Measurements from ENCODE around the gene BEAN1. TPM values are rescaled to one million over a fixed set of nuclear protein-coding genes. Genes with fewer than 3 reads are reported as not detected.

The BEAN1 gene
- total and polyA plus RNA-seq, 9 of the 15 experiments (the other 6 are each of a cell fraction or from before 2014, with no cell fraction given): not detected

DNA sequence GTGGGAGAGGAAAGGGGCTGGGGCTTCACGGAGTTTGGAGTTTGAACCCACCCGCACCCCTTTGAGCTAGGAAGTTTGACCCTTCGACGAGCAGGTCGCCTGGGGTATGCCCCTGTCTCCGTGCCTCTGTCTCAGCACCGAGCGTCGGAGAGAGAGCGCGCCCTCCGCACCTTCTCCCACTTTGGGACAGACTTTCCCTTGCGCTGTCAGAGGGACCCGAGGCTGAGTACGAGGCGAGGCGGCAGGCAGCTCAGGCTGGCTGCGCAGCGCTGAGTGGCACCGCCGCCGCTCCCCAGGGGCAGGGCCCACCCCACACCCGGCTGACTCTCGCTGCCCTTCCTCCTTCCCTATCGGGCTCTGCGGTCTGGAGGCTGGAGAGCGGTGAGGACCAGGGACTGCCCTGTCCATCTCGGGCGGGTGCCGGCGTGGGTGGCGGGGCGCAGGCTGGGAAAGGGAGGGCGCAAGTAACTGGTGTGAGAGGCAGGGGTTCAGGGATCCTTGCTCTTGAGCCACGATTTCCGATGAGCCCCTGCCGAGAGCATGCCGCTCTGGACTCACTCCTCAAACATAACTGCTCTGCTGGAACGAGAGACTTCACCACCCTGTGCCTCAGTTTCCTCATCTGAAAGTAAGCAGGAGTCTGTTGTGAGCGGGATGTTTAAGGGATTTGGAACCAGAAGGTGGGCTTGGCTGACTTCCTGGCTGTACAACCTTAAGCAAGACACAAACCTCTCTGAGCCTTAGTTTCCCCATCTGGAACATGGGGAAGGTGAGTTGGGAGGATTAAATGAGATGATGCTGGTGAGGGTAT lies 981 bp downstream of the BEAN1 start:
- H3K36me3 ChIP-seq (ENCODE audit: control insufficient read depth, insufficient read depth, low read length): no peaks in the 10 kb centered on the region
- H3K9ac ChIP-seq (ENCODE audit: insufficient read depth in 1 of 2, low read depth in 2 of 2, low read length in 2 of 2): no peak overlapping the region
- ChIA-PET POLR2A (interaction anchor here (0.6 to 1.3 kb wide), 2 partner anchors 59 to 92 kb away, joined by 3 to 6 read pairs; no protein-coding TSS in a partner anchor), CTCF (ENCODE audit: low intra/inter-chr PET ratio) (no interaction called here)
- intact Hi-C loops (cut with micrococcal nuclease): no loop called here
- no peaks in the 10 kb centered on the region for H3K9me3 ChIP-seq (replicated peaks; ENCODE audit: control insufficient read depth, insufficient read depth, low read depth, low read length)
- DNase-seq (ENCODE audit: extremely low read depth in 1 of 4, low spot score in 3 of 4) (no peak), FAIRE-seq (no peak), ATAC-seq (no peak)
- H2AFZ ChIP-seq (ENCODE audit: low read depth, low read length): no peak overlapping the region
- no peak overlapping the region for H3K4me2 ChIP-seq (ENCODE audit: insufficient read depth, low read length)
- in situ Hi-C loops (cut with MboI): no loop called here
- H4K20me1 ChIP-seq (replicated peaks; ENCODE audit: control insufficient read depth, insufficient read depth, low read length): peaks cover 10% of the 10 kb centered on the region
- 19% methylated on average over 24 of the region's 40 CpGs for WGBS (ENCODE audit: insufficient coverage, low coverage, missing lambda C conversion rate)
- no peaks in the 10 kb centered on the region for H3K9me1 ChIP-seq (ENCODE audit: control insufficient read depth, insufficient read depth, low read length)
- peaks cover 0 to 15% of the 10 kb centered on the region in 2 experiments; a peak in 2 of 5 replicates for H3K4me1 ChIP-seq (replicated peaks in 1 of 2; ENCODE audit: control insufficient read depth in 2 of 2, insufficient read depth in 2 of 2, low read length in 2 of 2)
- H3K79me2 ChIP-seq (ENCODE audit: control insufficient read depth, insufficient read depth, low read length): no peaks in the 10 kb centered on the region
- peaks cover 20 to 64% of the 10 kb centered on the region in 2 experiments for H3K27me3 ChIP-seq (ENCODE audit: control insufficient read depth in 2 of 2, insufficient read depth in 2 of 2, low read length in 2 of 2)
- H3K27ac ChIP-seq (ENCODE audit: extremely low read depth, low read depth, low read length): no peak overlapping the region
- H3K4me3 ChIP-seq: no peak overlapping the region
- no TSS peak for BruUV-seq (replicated peaks)
- no peak for TF ChIP-seq ILF3 (IDR thresholded peaks at IDR 0.05; ENCODE audit: borderline replicate concordance)
- no peak for TF ChIP-seq MTA3 (IDR thresholded peaks at IDR 0.05; ENCODE audit: borderline replicate concordance)
- no peak for TF ChIP-seq BHLHE40 (IDR thresholded peaks at IDR 0.05; ENCODE audit: low read length)
- no peak for TF ChIP-seq EP300 (IDR thresholded peaks at IDR 0.05; ENCODE audit: low read length)
- TF ChIP-seq KHSRP (IDR thresholded peaks at IDR 0.05): no peak
- no peak for TF ChIP-seq JUN (IDR thresholded peaks at IDR 0.05; ENCODE audit: borderline replicate concordance, low read depth, low read length)
- no peak for TF ChIP-seq JUN (CRISPR knock-in tag; IDR thresholded peaks at IDR 0.05; ENCODE audit: borderline replicate concordance)
- TF ChIP-seq RAD21 (CRISPR knock-in tag; conservative IDR thresholded peaks at IDR 0.05 in 1 of 2, IDR thresholded peaks at IDR 0.05 in 1 of 2): no peak
- no peak for TF ChIP-seq SAFB (IDR thresholded peaks at IDR 0.05; ENCODE audit: borderline replicate concordance, low read depth, low read length)
- TF ChIP-seq RBM34 (IDR thresholded peaks at IDR 0.05; ENCODE audit: borderline replicate concordance, insufficient read depth, low read length): no peak
- TF ChIP-seq PTBP1 (IDR thresholded peaks at IDR 0.05; ENCODE audit: low read depth, low read length): no peak
- TF ChIP-seq PHB2 (IDR thresholded peaks at IDR 0.05; ENCODE audit: low read depth): no peak
- no peak for TF ChIP-seq ZNF197 (CRISPR knock-in tag; IDR thresholded peaks at IDR 0.05; ENCODE audit: low read depth)
- TF ChIP-seq SIN3A (IDR thresholded peaks at IDR 0.05; ENCODE audit: borderline replicate concordance in 2 of 2, control insufficient read depth in 1 of 2, low read depth in 2 of 2, low read length in 2 of 2): no peak
- TF ChIP-seq TSC22D4 (tag; IDR thresholded peaks at IDR 0.05): no peak
- TF ChIP-seq ZNF695 (CRISPR knock-in tag; IDR thresholded peaks at IDR 0.05): no peak
- TF ChIP-seq POLR2B (IDR thresholded peaks at IDR 0.05; ENCODE audit: low read depth, partially characterized antibody): no peak
- TF ChIP-seq, protein P1, sequence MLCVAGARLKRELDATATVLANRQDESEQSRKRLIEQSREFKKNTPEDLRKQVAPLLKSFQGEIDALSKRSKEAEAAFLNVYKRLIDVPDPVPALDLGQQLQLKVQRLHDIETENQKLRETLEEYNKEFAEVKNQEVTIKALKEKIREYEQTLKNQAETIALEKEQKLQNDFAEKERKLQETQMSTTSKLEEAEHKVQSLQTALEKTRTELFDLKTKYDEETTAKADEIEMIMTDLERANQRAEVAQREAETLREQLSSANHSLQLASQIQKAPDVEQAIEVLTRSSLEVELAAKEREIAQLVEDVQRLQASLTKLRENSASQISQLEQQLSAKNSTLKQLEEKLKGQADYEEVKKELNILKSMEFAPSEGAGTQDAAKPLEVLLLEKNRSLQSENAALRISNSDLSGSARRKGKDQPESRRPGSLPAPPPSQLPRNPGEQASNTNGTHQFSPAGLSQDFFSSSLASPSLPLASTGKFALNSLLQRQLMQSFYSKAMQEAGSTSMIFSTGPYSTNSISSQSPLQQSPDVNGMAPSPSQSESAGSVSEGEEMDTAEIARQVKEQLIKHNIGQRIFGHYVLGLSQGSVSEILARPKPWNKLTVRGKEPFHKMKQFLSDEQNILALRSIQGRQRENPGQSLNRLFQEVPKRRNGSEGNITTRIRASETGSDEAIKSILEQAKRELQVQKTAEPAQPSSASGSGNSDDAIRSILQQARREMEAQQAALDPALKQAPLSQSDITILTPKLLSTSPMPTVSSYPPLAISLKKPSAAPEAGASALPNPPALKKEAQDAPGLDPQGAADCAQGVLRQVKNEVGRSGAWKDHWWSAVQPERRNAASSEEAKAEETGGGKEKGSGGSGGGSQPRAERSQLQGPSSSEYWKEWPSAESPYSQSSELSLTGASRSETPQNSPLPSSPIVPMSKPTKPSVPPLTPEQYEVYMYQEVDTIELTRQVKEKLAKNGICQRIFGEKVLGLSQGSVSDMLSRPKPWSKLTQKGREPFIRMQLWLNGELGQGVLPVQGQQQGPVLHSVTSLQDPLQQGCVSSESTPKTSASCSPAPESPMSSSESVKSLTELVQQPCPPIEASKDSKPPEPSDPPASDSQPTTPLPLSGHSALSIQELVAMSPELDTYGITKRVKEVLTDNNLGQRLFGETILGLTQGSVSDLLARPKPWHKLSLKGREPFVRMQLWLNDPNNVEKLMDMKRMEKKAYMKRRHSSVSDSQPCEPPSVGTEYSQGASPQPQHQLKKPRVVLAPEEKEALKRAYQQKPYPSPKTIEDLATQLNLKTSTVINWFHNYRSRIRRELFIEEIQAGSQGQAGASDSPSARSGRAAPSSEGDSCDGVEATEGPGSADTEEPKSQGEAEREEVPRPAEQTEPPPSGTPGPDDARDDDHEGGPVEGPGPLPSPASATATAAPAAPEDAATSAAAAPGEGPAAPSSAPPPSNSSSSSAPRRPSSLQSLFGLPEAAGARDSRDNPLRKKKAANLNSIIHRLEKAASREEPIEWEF (CRISPR knock-in tag; IDR thresholded peaks at IDR 0.05): no peak

Measured in K562 (cell line).